ENCODE data around the gene LIPM. TPM values are rescaled to one million over a fixed set of nuclear protein-coding genes. Genes with fewer than 3 reads are reported as not detected.

LIPM gene
- total RNA-seq, 4 donors from 2014 or later = not detected

DNA sequence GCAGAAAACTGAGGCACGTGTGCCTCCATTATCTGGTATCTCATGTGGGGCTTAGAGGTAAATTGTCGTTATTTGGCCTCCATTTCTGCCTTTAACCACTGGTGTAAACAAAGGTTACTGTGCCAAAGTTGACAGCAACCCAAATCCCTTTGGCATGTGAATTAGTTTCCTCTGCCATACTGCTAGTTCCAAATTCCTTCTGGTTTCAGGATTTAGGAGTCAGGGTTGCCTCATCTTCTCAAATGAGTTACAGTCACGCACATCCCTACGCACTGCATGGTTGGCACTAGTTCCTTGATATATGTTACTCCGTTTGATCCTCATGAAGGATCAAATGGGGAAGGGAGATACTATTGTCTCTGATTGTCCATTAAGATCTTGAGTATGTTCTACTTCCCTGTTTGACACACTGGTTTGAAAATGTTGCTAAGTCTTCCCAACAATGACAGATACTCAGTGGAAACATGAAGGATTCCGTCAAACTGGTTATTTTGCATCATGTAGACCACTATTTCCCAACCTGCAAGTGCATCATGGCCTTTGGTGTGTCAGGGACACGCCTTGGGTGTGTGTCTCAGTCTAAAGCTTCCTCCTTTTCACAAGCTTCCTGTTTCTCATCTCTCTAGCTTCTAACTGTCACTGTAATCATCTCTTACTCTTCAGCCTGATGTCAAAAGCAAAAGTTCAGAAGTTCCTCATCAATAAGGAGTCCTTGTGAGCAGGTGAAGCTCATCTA, 43.0 kb upstream of the LIPM start, which contains the start of gene LIPN:
TSS of gene LIPN (plus strand) at position 655 of the 736 bp plus-strand sequence. CDS start 1,386 bp downstream, outside the sequence.
- no peaks in the 10 kb centered on the region for H3K36me3 ChIP-seq
- intact Hi-C loops (cut with DNase I) = no loop called here
- TF ChIP-seq EP300 (IDR thresholded peaks at IDR 0.05) (no peak), POLR2A (IDR thresholded peaks at IDR 0.05; ENCODE audit: low read depth) (no peak)
- WGBS = 71% methylated on average over 7 of the region's 7 CpGs
- no peak for DNase-seq (ENCODE audit: extremely low spot score)
- no peaks in the 10 kb centered on the region for H3K4me1 ChIP-seq
- no peaks in the 10 kb centered on the region for H3K9me3 ChIP-seq
- no peak within 1 kb of the TSS for H3K27ac ChIP-seq (replicated peaks in 1 of 4)
- no peak within 1 kb of the TSS for H3K4me3 ChIP-seq
- H3K27me3 ChIP-seq = no peaks in the 10 kb centered on the region

DNA sequence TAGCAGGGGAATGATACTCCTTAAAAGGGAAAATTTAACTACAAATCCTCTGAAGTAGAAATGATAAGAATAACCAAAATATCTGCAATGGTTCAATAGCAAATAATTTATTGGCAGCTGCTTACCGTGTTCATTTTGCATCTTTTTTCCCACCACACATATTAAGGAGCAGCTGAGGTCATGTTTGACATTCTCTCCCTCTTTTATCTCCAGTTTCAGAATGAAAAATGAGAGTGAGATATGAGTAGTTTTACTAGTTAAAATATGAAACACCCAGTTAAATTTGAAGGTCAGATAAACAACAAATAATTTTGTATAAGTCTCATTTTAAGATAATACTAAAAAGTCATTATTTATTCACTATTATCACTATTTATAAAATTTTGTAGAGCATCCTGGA, 39.6 kb upstream of the LIPM start:
- Histone ChIP-seq H3K4me1 (no peaks in the 10 kb centered on the region), H3K27me3 (no peaks in the 10 kb centered on the region), H3K9me3 (no peaks in the 10 kb centered on the region), H3K36me3 (no peaks in the 10 kb centered on the region), H3K27ac (replicated peaks in 1 of 4) (no peak overlapping the region), H3K4me3 (no peak overlapping the region)
- no peak for DNase-seq (ENCODE audit: extremely low spot score)
- no peak for TF ChIP-seq POLR2A (IDR thresholded peaks at IDR 0.05; ENCODE audit: low read depth)
- no peak for TF ChIP-seq POLR2AphosphoS5 (IDR thresholded peaks at IDR 0.05)
- TF ChIP-seq EP300 (IDR thresholded peaks at IDR 0.05) = no peak
- TF ChIP-seq, protein P1, sequence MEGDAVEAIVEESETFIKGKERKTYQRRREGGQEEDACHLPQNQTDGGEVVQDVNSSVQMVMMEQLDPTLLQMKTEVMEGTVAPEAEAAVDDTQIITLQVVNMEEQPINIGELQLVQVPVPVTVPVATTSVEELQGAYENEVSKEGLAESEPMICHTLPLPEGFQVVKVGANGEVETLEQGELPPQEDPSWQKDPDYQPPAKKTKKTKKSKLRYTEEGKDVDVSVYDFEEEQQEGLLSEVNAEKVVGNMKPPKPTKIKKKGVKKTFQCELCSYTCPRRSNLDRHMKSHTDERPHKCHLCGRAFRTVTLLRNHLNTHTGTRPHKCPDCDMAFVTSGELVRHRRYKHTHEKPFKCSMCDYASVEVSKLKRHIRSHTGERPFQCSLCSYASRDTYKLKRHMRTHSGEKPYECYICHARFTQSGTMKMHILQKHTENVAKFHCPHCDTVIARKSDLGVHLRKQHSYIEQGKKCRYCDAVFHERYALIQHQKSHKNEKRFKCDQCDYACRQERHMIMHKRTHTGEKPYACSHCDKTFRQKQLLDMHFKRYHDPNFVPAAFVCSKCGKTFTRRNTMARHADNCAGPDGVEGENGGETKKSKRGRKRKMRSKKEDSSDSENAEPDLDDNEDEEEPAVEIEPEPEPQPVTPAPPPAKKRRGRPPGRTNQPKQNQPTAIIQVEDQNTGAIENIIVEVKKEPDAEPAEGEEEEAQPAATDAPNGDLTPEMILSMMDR (IDR thresholded peaks at IDR 0.05) = no peak
- WGBS = 68% methylated on average over 1 of the region's 1 CpG
- intact Hi-C loops (cut with DNase I) = no loop called here

DNA sequence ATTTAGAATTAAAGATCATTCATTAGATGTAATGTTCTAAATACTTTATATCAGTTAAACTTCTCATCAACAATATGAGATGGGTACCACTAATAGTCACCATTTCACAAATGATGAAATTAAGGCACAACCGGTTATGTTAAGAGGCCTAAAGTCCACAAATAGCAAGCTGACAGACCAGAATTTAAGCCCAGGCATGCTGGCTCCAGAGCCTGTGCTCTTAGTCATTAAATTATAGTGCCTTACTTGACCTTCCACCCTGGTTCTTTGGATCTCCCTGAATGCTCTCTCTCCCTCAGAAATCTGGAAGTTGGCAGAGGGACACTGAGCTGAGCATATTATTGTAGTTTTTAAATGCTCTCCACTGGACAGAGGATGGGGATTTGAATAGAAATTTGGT, 39.1 kb upstream of the LIPM start:
- Histone ChIP-seq H3K4me3 (no peak overlapping the region), H3K27ac (replicated peaks in 1 of 4) (no peak overlapping the region), H3K27me3 (no peaks in the 10 kb centered on the region), H3K4me1 (no peaks in the 10 kb centered on the region), H3K9me3 (no peaks in the 10 kb centered on the region), H3K36me3 (no peaks in the 10 kb centered on the region)
- intact Hi-C loops (cut with DNase I) = no loop called here
- WGBS = 64% methylated on average over 1 of the region's 1 CpG
- TF ChIP-seq, protein P1 (IDR thresholded peaks at IDR 0.05) = no peak
- TF ChIP-seq EP300 (IDR thresholded peaks at IDR 0.05) (no peak), POLR2AphosphoS5 (IDR thresholded peaks at IDR 0.05) (no peak), POLR2A (IDR thresholded peaks at IDR 0.05; ENCODE audit: low read depth) (no peak)
- no peak for DNase-seq (ENCODE audit: extremely low spot score)

DNA sequence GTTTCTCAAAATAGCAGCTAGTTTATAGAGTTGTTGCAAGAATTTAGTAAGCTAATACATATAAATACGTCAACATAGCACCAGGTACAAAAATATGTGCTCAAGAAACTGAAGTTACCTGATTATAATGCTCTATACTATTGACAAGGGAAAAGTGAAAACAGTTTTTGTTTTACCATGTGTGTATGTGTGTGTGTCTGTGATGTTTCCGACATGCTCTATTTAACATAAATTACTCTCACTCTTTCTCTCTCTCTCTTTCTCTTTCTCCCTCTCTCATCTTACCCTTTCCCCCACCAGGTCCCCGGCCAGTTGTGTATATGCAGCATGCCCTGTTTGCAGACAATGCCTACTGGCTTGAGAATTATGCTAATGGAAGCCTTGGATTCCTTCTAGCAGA, 38.4 kb upstream of the LIPM start:
- WGBS = 82% methylated on average over 3 of the region's 3 CpGs
- TF ChIP-seq EP300 (IDR thresholded peaks at IDR 0.05) (no peak), POLR2AphosphoS5 (IDR thresholded peaks at IDR 0.05) (no peak), POLR2A (IDR thresholded peaks at IDR 0.05; ENCODE audit: low read depth) (no peak)
- TF ChIP-seq, protein P1 (IDR thresholded peaks at IDR 0.05) = no peak
- intact Hi-C loops (cut with DNase I) = no loop called here
- Histone ChIP-seq H3K36me3 (no peaks in the 10 kb centered on the region), H3K27ac (replicated peaks in 1 of 4) (no peak overlapping the region), H3K4me1 (no peaks in the 10 kb centered on the region), H3K4me3 (no peak overlapping the region), H3K27me3 (no peaks in the 10 kb centered on the region), H3K9me3 (no peaks in the 10 kb centered on the region)
- DNase-seq (ENCODE audit: extremely low spot score) = no peak

DNA sequence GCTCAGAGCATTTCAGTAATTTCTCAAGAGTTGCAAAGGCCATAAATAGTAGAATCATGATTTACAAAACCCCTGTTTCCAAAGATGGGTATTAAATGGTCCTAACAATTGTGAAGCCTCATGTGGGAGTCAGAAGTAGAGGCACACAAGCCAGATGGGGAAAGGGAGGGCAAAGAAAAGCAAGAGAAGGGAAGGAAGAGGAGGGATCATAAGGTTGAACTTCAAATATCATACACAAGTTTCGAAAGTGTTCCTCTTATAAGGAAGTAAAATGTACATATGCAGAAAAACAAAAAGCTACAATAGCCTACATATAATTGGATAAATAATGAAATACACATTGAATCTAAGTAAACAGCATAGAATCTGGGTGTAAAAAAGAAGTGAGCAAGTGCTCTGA, 36.7 kb upstream of the LIPM start:
- DNase-seq (ENCODE audit: extremely low spot score) = no peak
- TF ChIP-seq POLR2A (IDR thresholded peaks at IDR 0.05; ENCODE audit: low read depth) (no peak), EP300 (IDR thresholded peaks at IDR 0.05) (no peak), POLR2AphosphoS5 (IDR thresholded peaks at IDR 0.05) (no peak)
- TF ChIP-seq, protein P1 (IDR thresholded peaks at IDR 0.05) = no peak
- Histone ChIP-seq H3K27me3 (no peaks in the 10 kb centered on the region), H3K9me3 (no peaks in the 10 kb centered on the region), H3K4me1 (no peaks in the 10 kb centered on the region), H3K27ac (replicated peaks in 1 of 4) (no peak overlapping the region), H3K36me3 (no peaks in the 10 kb centered on the region), H3K4me3 (no peak overlapping the region)
- 76% methylated on average over 1 of the region's 1 CpG for WGBS
- intact Hi-C loops (cut with DNase I) = no loop called here
